PFSK-1 (cell line): ENCODE data around the gene SH3BGRL.

Experiments
- POLR2AphosphoS5 ChIP-seq: IDR thresholded peaks from 2 replicates; pipeline ENCODE4 v1.6.1; 2012; ENCODE audit warnings: low read depth, mild to moderate bottlenecking, control low read depth, low read length, moderate library complexity
- SIN3A ChIP-seq: IDR thresholded peaks from 2 replicates; pipeline ENCODE4 v1.6.1; 2012; ENCODE audit warnings: mild to moderate bottlenecking, low read length, moderate library complexity, borderline replicate concordance; ENCODE audit not compliant: insufficient read depth

GRCh38 chrX:81338924-81339323, 137.0 kb downstream of the SH3BGRL start:
- TF ChIP-seq SIN3A (no peak), POLR2AphosphoS5 (no peak)
